SK-N-SH (cell line): Measurements from ENCODE around the gene VMP1. TPM values are rescaled to one million over a fixed set of nuclear protein-coding genes. Genes with fewer than 3 reads are reported as not detected.

Source experiments
- CHD2 ChIP-seq: fragments of 150-350 bp; IDR thresholded peaks from 2 replicates; pipeline ENCODE4 v1.6.1; 2018; ENCODE audit warnings: low read length; ENCODE audit not compliant: partially characterized antibody
- CTCF ChIP-seq: fragments of 200-600 bp; sonication (generic); IDR thresholded peaks from 2 replicates; pipeline ENCODE4 v1.6.1; 2017; ENCODE audit warnings: antibody characterized with exemption, mild to moderate bottlenecking, moderate library complexity
- ELF1 ChIP-seq: IDR thresholded peaks from 2 replicates; pipeline ENCODE4 v1.4.0; 2012
- EZH2phosphoT487 ChIP-seq: fragments of 200-600 bp; sonication (generic); IDR thresholded peaks from 2 replicates; pipeline ENCODE4 v1.6.1; 2017; ENCODE audit warnings: low read depth, mixed run types, mild to moderate bottlenecking, antibody characterized with exemption, moderate library complexity, borderline replicate concordance
- FOSL2 ChIP-seq: IDR thresholded peaks from 2 replicates; pipeline ENCODE4 v1.4.0; 2012; ENCODE audit warnings: low read depth, mild to moderate bottlenecking, moderate library complexity, borderline replicate concordance
- FOXM1 ChIP-seq: IDR thresholded peaks from 2 replicates; pipeline ENCODE4 v1.4.0; 2012; ENCODE audit warnings: low read depth, mild to moderate bottlenecking
- GABPA ChIP-seq: IDR thresholded peaks from 2 replicates; pipeline ENCODE4 v1.4.0; 2012; ENCODE audit warnings: low read depth, mild to moderate bottlenecking
- IRF3 ChIP-seq: fragments of 150-350 bp; IDR thresholded peaks from 2 replicates; pipeline ENCODE4 v1.6.1; 2016; ENCODE audit warnings: mild to moderate bottlenecking, low read depth, low read length
- JUND ChIP-seq: IDR thresholded peaks from 2 replicates; pipeline ENCODE4 v1.4.0; 2012
- MXI1 ChIP-seq: IDR thresholded peaks from 2 replicates; pipeline ENCODE4 v1.6.1; 2012; ENCODE audit warnings: mild to moderate bottlenecking, low read depth, low read length, improper control_type of control experiment
- NFIC ChIP-seq: IDR thresholded peaks from 2 replicates; pipeline ENCODE4 v1.4.0; 2012; ENCODE audit warnings: borderline replicate concordance
- PBX3 ChIP-seq: IDR thresholded peaks from 2 replicates; pipeline ENCODE4; 2012
- POLR2AphosphoS5 ChIP-seq: IDR thresholded peaks from 2 replicates; pipeline ENCODE4 v1.6.1; 2012; ENCODE audit warnings: low read depth, low read length
- RAD21 ChIP-seq: IDR thresholded peaks from 2 replicates; pipeline ENCODE4 v1.6.1; 2012; ENCODE audit warnings: mild to moderate bottlenecking, low read length
- RCOR1 ChIP-seq: fragments of 150-350 bp; IDR thresholded peaks from 2 replicates; pipeline ENCODE4 v1.6.1; 2017; ENCODE audit warnings: antibody characterized with exemption, low read length
- RFX5 ChIP-seq: IDR thresholded peaks from 2 replicates; pipeline ENCODE4 v1.6.1; 2012; ENCODE audit warnings: mild to moderate bottlenecking, improper control_type of control experiment, low read length
- SIN3A ChIP-seq: IDR thresholded peaks from 2 replicates; pipeline ENCODE4 v1.6.1; 2012; ENCODE audit warnings: low read depth, mild to moderate bottlenecking, low read length, moderate library complexity, borderline replicate concordance
- SMC3 ChIP-seq: IDR thresholded peaks from 2 replicates; pipeline ENCODE4 v1.6.1; 2012; ENCODE audit warnings: low read depth, low read length, improper control_type of control experiment
- TAF1 ChIP-seq: IDR thresholded peaks from 2 replicates; pipeline ENCODE4 v1.6.1; 2012; ENCODE audit warnings: low read depth, mild to moderate bottlenecking, low read length, moderate library complexity, borderline replicate concordance
- TCF12 ChIP-seq: IDR thresholded peaks from 2 replicates; pipeline ENCODE4 v1.4.0; 2012
- USF2 ChIP-seq: fragments of 150-350 bp; IDR thresholded peaks from 2 replicates; pipeline ENCODE4 v1.6.1; 2017; ENCODE audit warnings: antibody characterized with exemption, low read length, low read depth, borderline replicate concordance
- YY1 ChIP-seq: IDR thresholded peaks from 2 replicates; pipeline ENCODE4 v1.4.0; 2012; ENCODE audit warnings: low read depth, mild to moderate bottlenecking
- polyA plus RNA-seq, 3 experiments: library from polyadenylated mRNA; depleted of rRNA; stranded (reverse); fragments of >200 nt; gene quantifications; 2 replicates each; pipeline ENCODE4 v1.2.3, GENCODE V29; 2012

Gene VMP1
- polyA plus RNA-seq, 1 of the 3 experiments (the other 2 are of a cell fraction): 169 TPM

- TF ChIP-seq IRF3 (no peak), MXI1 (no peak), EZH2phosphoT487 (no peak), FOXM1 (no peak), TAF1 (no peak), TCF12 (peak; percentile 51), CTCF (no peak), YY1 (no peak), RCOR1 (no peak), ELF1 (no peak), NFIC (no peak; the same call in 1 of the 2 replicates), PBX3 (peak; percentile 26; the same call in 1 of the 2 replicates), JUND (peak; percentile 21; the same call in 1 of the 2 replicates), CHD2 (no peak), FOSL2 (peak; percentile 8; the same call in 1 of the 2 replicates), USF2 (no peak), SMC3 (no peak), POLR2AphosphoS5 (no peak), GABPA (no peak), SIN3A (no peak), RFX5 (no peak), RAD21 (no peak)
Measured at GRCh38 chr17:59752446-59752845, 45.0 kb downstream of the VMP1 start (continued).
